ENCODE results near the gene FKBP6. TPM values are rescaled to one million over a fixed set of nuclear protein-coding genes. Genes with fewer than 3 reads are reported as not detected.

The FKBP6 gene
- total and polyA plus RNA-seq, 2 donors (not counting 1 experiment from before 2014, with no cell fraction given): not detected

DNA sequence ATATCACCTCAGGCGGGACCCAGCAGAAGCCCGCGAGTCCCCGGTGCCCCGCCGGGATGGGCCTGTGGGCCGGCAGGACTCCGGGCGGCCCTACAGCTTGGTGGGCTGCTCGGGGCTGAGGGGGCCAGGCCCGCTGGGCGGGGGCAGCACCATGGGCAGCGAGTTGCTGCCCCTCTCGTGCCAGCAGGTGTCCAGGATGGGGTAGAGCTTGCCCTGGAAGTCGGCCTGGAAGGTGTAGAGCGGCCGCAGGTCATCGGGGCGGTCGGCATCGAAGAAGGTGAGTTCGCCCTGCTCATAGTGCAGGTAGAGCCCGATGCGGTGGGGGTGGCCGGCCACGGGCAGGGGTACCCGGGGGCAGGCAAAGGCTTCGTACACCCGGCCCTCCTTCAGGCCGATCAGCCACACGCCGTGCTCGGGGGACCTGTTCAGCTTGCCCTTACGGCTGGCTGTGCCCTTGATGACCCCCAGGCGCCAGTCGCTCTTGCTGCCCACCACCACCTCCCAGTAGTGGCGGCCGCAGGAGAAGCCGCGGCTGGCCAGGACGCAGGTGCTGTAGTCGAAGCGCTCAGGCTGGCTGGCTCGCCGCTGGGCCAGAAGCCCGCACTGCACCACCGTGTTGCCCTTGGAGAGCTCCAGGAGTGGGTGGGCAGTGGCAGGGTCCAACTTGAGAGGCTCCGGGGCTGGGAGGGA is 15.0 kb upstream of the FKBP6 start:
- no peak overlapping the region for H3K9ac ChIP-seq (ENCODE audit: insufficient read depth, low read length)
- no peaks in the 10 kb centered on the region for H3K27me3 ChIP-seq (ENCODE audit: control insufficient read depth, insufficient read depth, low read length)
- no peaks in the 10 kb centered on the region for H3K9me3 ChIP-seq (ENCODE audit: control insufficient read depth, insufficient read depth, low read depth, low read length)
- no peak overlapping the region for H3K27ac ChIP-seq (ENCODE audit: insufficient read depth, low read length)
- H4K20me1 ChIP-seq (ENCODE audit: control insufficient read depth, extremely low read depth, insufficient read depth, low read length): no peaks in the 10 kb centered on the region
- no peak overlapping the region for H3K4me3 ChIP-seq (replicated peaks in 1 of 4; ENCODE audit: control extremely low read depth in 1 of 4, insufficient read depth in 1 of 4, low read depth in 3 of 4, low read length in 4 of 4)
- DNase-seq (ENCODE audit: low read depth in 2 of 2): no peak
- no peaks in the 10 kb centered on the region for H3K4me1 ChIP-seq (ENCODE audit: control insufficient read depth, extremely low read depth, insufficient read depth, low read length)
- H2AFZ ChIP-seq (ENCODE audit: low read length): no peak overlapping the region
- H3K79me2 ChIP-seq (ENCODE audit: control insufficient read depth, insufficient read depth, low read length): peaks cover 3% of the 10 kb centered on the region
- no peaks in the 10 kb centered on the region for H3K36me3 ChIP-seq (ENCODE audit: control insufficient read depth, insufficient read depth, low read length)
- TF ChIP-seq CTCF (conservative IDR thresholded peaks at IDR 0.05 in 1 of 2, IDR thresholded peaks at IDR 0.05 in 1 of 2; ENCODE audit: low read depth in 1 of 2, low read length in 2 of 2) (no peak), EZH2 (IDR thresholded peaks at IDR 0.05; ENCODE audit: low read length, missing control alignments) (no peak)
- H3K4me2 ChIP-seq (ENCODE audit: extremely low read depth, insufficient read depth, low read length): no peak overlapping the region

GRCh38 chr7:73313521-73313906 is 14.4 kb upstream of the FKBP6 start:
- no peaks in the 10 kb centered on the region for H3K4me1 ChIP-seq (ENCODE audit: control insufficient read depth, extremely low read depth, insufficient read depth, low read length)
- H3K9ac ChIP-seq (ENCODE audit: insufficient read depth, low read length): no peak overlapping the region

GRCh38 chr7:73314271-73314670 is 13.7 kb upstream of the FKBP6 start:
- no peak overlapping the region for H2AFZ ChIP-seq (ENCODE audit: low read length)
- H3K27ac ChIP-seq (ENCODE audit: insufficient read depth, low read length): no peak overlapping the region
- H3K4me3 ChIP-seq (replicated peaks in 1 of 4; ENCODE audit: control extremely low read depth in 1 of 4, insufficient read depth in 1 of 4, low read depth in 3 of 4, low read length in 4 of 4): no peak overlapping the region
- H3K9me3 ChIP-seq (ENCODE audit: control insufficient read depth, insufficient read depth, low read depth, low read length): no peaks in the 10 kb centered on the region
- no peaks in the 10 kb centered on the region for H3K4me1 ChIP-seq (ENCODE audit: control insufficient read depth, extremely low read depth, insufficient read depth, low read length)
- H3K4me2 ChIP-seq (ENCODE audit: extremely low read depth, insufficient read depth, low read length): no peak overlapping the region
- no peaks in the 10 kb centered on the region for H3K79me2 ChIP-seq (ENCODE audit: control insufficient read depth, insufficient read depth, low read length)
- TF ChIP-seq EZH2 (IDR thresholded peaks at IDR 0.05; ENCODE audit: low read length, missing control alignments): no peak
- TF ChIP-seq CTCF (conservative IDR thresholded peaks at IDR 0.05 in 1 of 2, IDR thresholded peaks at IDR 0.05 in 1 of 2; ENCODE audit: low read depth in 1 of 2, low read length in 2 of 2): no peak
- H3K9ac ChIP-seq (ENCODE audit: insufficient read depth, low read length): no peak overlapping the region
- no peak for DNase-seq (ENCODE audit: low read depth in 2 of 2)
- H3K36me3 ChIP-seq (ENCODE audit: control insufficient read depth, insufficient read depth, low read length): no peaks in the 10 kb centered on the region
- H3K27me3 ChIP-seq (ENCODE audit: control insufficient read depth, insufficient read depth, low read length): no peaks in the 10 kb centered on the region
- H4K20me1 ChIP-seq (ENCODE audit: control insufficient read depth, extremely low read depth, insufficient read depth, low read length): no peaks in the 10 kb centered on the region

More at GRCh38 chr7:73313521-73313906, 14.4 kb upstream of the FKBP6 start:
- Histone ChIP-seq H3K9me3 (ENCODE audit: control insufficient read depth, insufficient read depth, low read depth, low read length) (no peaks in the 10 kb centered on the region), H4K20me1 (ENCODE audit: control insufficient read depth, extremely low read depth, insufficient read depth, low read length) (no peaks in the 10 kb centered on the region), H3K4me3 (replicated peaks in 1 of 4; ENCODE audit: control extremely low read depth in 1 of 4, insufficient read depth in 1 of 4, low read depth in 3 of 4, low read length in 4 of 4) (no peak overlapping the region), H3K27me3 (ENCODE audit: control insufficient read depth, insufficient read depth, low read length) (no peaks in the 10 kb centered on the region), H3K36me3 (ENCODE audit: control insufficient read depth, insufficient read depth, low read length) (no peaks in the 10 kb centered on the region), H3K4me2 (ENCODE audit: extremely low read depth, insufficient read depth, low read length) (no peak overlapping the region), H3K27ac (ENCODE audit: insufficient read depth, low read length) (no peak overlapping the region), H2AFZ (ENCODE audit: low read length) (no peak overlapping the region), H3K79me2 (ENCODE audit: control insufficient read depth, insufficient read depth, low read length) (no peaks in the 10 kb centered on the region)
- no peak for DNase-seq (ENCODE audit: low read depth in 2 of 2)
- TF ChIP-seq EZH2 (IDR thresholded peaks at IDR 0.05; ENCODE audit: low read length, missing control alignments) (no peak), CTCF (conservative IDR thresholded peaks at IDR 0.05 in 1 of 2, IDR thresholded peaks at IDR 0.05 in 1 of 2; ENCODE audit: low read depth in 1 of 2, low read length in 2 of 2) (no peak)
